ENCODE data around the gene SRPRA. TPM values are rescaled to one million over a fixed set of nuclear protein-coding genes. Genes with fewer than 3 reads are reported as not detected.

SRPRA gene
- total RNA-seq, 1 experiment from 2014 or later, result 58.4 TPM

GRCh38 chr11:126216526-126217305 is 52.0 kb downstream of the SRPRA start:
- Histone ChIP-seq H3K79me2 (ENCODE audit: low read length) (peaks cover 3% of the 10 kb centered on the region; the same call in 1 of the 2 replicates), H3K9ac (ENCODE audit: low read length) (no peak overlapping the region), H4K20me1 (ENCODE audit: insufficient read depth, low read depth, low read length) (0 out of 2 replicates have a peak, but pooled peaks cover 3% of the 10 kb centered on the region), H3K9me3 (ENCODE audit: low read length) (no peaks in the 10 kb centered on the region), H2AFZ (ENCODE audit: low read length) (no peak overlapping the region), H3K27ac (ENCODE audit: low read length) (no peak overlapping the region), H3K4me2 (ENCODE audit: low read depth, low read length, poor library complexity, severe bottlenecking) (no peak overlapping the region), H3K9me2 (replicated peaks; ENCODE audit: insufficient read depth, low read length) (no peaks in the 10 kb centered on the region), H3K36me3 (ENCODE audit: insufficient read depth, low read length) (no peaks in the 10 kb centered on the region), H3K4me1 (ENCODE audit: low read length) (peaks cover 15% of the 10 kb centered on the region), H3K4me3 (ENCODE audit: low read length) (no peak overlapping the region), H3K27me3 (ENCODE audit: low read length) (no peaks in the 10 kb centered on the region)
- DNase-seq, result no peak

- Histone ChIP-seq H3K9me2 (replicated peaks; ENCODE audit: insufficient read depth, low read length) (no peaks in the 10 kb centered on the region), H3K79me2 (ENCODE audit: low read length) (peaks cover 14% of the 10 kb centered on the region), H3K27me3 (ENCODE audit: low read length) (no peaks in the 10 kb centered on the region), H3K4me2 (ENCODE audit: low read depth, low read length, poor library complexity, severe bottlenecking) (no peak overlapping the region), H3K4me3 (ENCODE audit: low read length) (no peak overlapping the region), H3K27ac (ENCODE audit: low read length) (no peak overlapping the region), H3K9me3 (ENCODE audit: low read length) (no peaks in the 10 kb centered on the region), H3K4me1 (ENCODE audit: low read length) (peaks cover 23% of the 10 kb centered on the region), H4K20me1 (ENCODE audit: insufficient read depth, low read depth, low read length) (0 out of 2 replicates have a peak, but pooled peaks cover 3% of the 10 kb centered on the region), H3K36me3 (ENCODE audit: insufficient read depth, low read length) (no peaks in the 10 kb centered on the region), H2AFZ (ENCODE audit: low read length) (no peak overlapping the region), H3K9ac (ENCODE audit: low read length) (no peak overlapping the region)
- no peak for DNase-seq
These were observed 53.9 kb downstream of the SRPRA start for GRCh38 chr11:126214841-126215240.

GRCh38 chr11:126214441-126214840 is 54.3 kb downstream of the SRPRA start:
- no peak overlapping the region for H3K4me2 ChIP-seq (ENCODE audit: low read depth, low read length, poor library complexity, severe bottlenecking)
- no peak for DNase-seq
- no peaks in the 10 kb centered on the region for H3K9me3 ChIP-seq (ENCODE audit: low read length)
- H3K36me3 ChIP-seq (ENCODE audit: insufficient read depth, low read length), result no peaks in the 10 kb centered on the region
- no peaks in the 10 kb centered on the region for H3K9me2 ChIP-seq (replicated peaks; ENCODE audit: insufficient read depth, low read length)
- H3K79me2 ChIP-seq (ENCODE audit: low read length), result peaks cover 14% of the 10 kb centered on the region
- H2AFZ ChIP-seq (ENCODE audit: low read length), result no peak overlapping the region
- no peak overlapping the region for H3K27ac ChIP-seq (ENCODE audit: low read length)
- H3K27me3 ChIP-seq (ENCODE audit: low read length), result no peaks in the 10 kb centered on the region
- 0 out of 2 replicates have a peak, but pooled peaks cover 3% of the 10 kb centered on the region for H4K20me1 ChIP-seq (ENCODE audit: insufficient read depth, low read depth, low read length)
- peaks cover 23% of the 10 kb centered on the region for H3K4me1 ChIP-seq (ENCODE audit: low read length)
- H3K9ac ChIP-seq (ENCODE audit: low read length), result no peak overlapping the region
- H3K4me3 ChIP-seq (ENCODE audit: low read length), result no peak overlapping the region

Small RNA genes lying within 50 kb of the gene (small RNA-seq; reads per million reads assigned to genes)
- gene RN7SL351P, result not detected
- not detected for gene RNU4-86P

Other genes starting within 250 kb of the SRPRA start
- 0.36 and 2.1 TPM in 2 replicates for gene CDON, start 206.0 kb downstream of the SRPRA start, total RNA-seq (2014; rRNA removed; shearing (Covaris generic); ENCODE audit: low replicate concordance)
- 13.0 and 15.5 TPM in 2 replicates for gene RPUSD4, start 57.2 kb downstream of the SRPRA start, total RNA-seq (2014; rRNA removed; shearing (Covaris generic); ENCODE audit: low replicate concordance)
- 3.4 and 14.8 TPM in 2 replicates for gene FAM118B, start 57.1 kb downstream of the SRPRA start, total RNA-seq (2014; rRNA removed; shearing (Covaris generic); ENCODE audit: low replicate concordance)
- 13.7 and 18.4 TPM in 2 replicates for gene FOXRED1, start 259 bp upstream of the SRPRA start, total RNA-seq (2014; rRNA removed; shearing (Covaris generic); ENCODE audit: low replicate concordance)
- gene TIRAP, start 14.2 kb upstream of the SRPRA start, total RNA-seq (2014; rRNA removed; shearing (Covaris generic); ENCODE audit: low replicate concordance), result 4.4 and 4.8 TPM in 2 replicates
- 17.6 and 18.3 TPM in 2 replicates for gene DCPS, start 35.2 kb upstream of the SRPRA start, total RNA-seq (2014; rRNA removed; shearing (Covaris generic); ENCODE audit: low replicate concordance)
- 5.8 and 6.6 TPM in 2 replicates for gene ST3GAL4, start 86.8 kb upstream of the SRPRA start, total RNA-seq (2014; rRNA removed; shearing (Covaris generic); ENCODE audit: low replicate concordance)

All from Karpas-422 (cell line).